Measurements from ENCODE around the gene SLC38A4. TPM values are rescaled to one million over a fixed set of nuclear protein-coding genes. Genes with fewer than 3 reads are reported as not detected.

SLC38A4 gene
- total and polyA plus RNA-seq, 9 of the 15 experiments (the other 6 are each of a cell fraction or from before 2014, with no cell fraction given), result 0.16 TPM; not detected in 8

DNA sequence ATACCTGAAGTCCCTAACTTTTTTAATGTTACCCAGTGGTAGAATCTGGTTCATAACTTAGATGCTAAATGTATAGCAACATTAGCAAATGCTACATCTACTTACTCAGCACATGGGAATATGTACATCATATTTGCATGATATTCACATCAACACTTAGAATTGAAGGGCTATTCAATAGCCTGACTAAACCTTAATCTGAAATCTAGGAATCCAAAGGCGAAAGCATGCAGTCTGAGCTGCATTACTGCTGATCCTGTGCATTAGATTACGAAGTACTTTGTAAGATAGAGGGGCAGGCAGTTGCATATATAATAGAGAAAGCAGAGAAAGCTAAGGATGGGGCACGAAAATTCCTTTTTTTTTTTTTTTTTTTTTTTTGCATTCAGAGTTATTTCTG is 40.4 kb downstream of the SLC38A4 start (continued):
- TF ChIP-seq RAD51 (IDR thresholded peaks at IDR 0.05; ENCODE audit: borderline replicate concordance, low read depth) (no peak), SIN3A (IDR thresholded peaks at IDR 0.05; ENCODE audit: borderline replicate concordance in 2 of 2, control insufficient read depth in 1 of 2, low read depth in 2 of 2, low read length in 2 of 2) (no peak)

- Histone ChIP-seq H3K9me1 (ENCODE audit: control insufficient read depth, insufficient read depth, low read length) (no peaks in the 10 kb centered on the region), H3K4me3 (no peak overlapping the region), H3K9ac (ENCODE audit: insufficient read depth in 1 of 2, low read depth in 2 of 2, low read length in 2 of 2) (no peak overlapping the region), H3K4me2 (ENCODE audit: insufficient read depth, low read length) (no peak overlapping the region), H2AFZ (ENCODE audit: low read depth, low read length) (no peak overlapping the region), H3K27ac (ENCODE audit: extremely low read depth, low read depth, low read length) (no peak overlapping the region), H3K36me3 (ENCODE audit: control insufficient read depth, insufficient read depth, low read length) (no peaks in the 10 kb centered on the region), H3K9me3 (replicated peaks; ENCODE audit: control insufficient read depth, insufficient read depth, low read depth, low read length) (no peaks in the 10 kb centered on the region), H4K20me1 (replicated peaks; ENCODE audit: control insufficient read depth, insufficient read depth, low read length) (no peaks in the 10 kb centered on the region), H3K27me3 (ENCODE audit: control insufficient read depth in 2 of 2, insufficient read depth in 2 of 2, low read length in 2 of 2) (no peaks in the 10 kb centered on the region), H3K79me2 (ENCODE audit: control insufficient read depth, insufficient read depth, low read length) (no peaks in the 10 kb centered on the region), H3K4me1 (replicated peaks in 1 of 2; ENCODE audit: control insufficient read depth in 2 of 2, insufficient read depth in 2 of 2, low read length in 2 of 2) (no peaks in the 10 kb centered on the region)
- no TSS peak for BruUV-seq (replicated peaks)
- ATAC-seq (no peak), DNase-seq (ENCODE audit: extremely low read depth in 1 of 4, low spot score in 3 of 4) (no peak), FAIRE-seq (no peak)
- ChIA-PET POLR2A (no interaction called here), CTCF (ENCODE audit: low intra/inter-chr PET ratio) (no interaction called here)
- WGBS (ENCODE audit: insufficient coverage, low coverage, missing lambda C conversion rate), result 0% methylated on average over 5 of the region's 5 CpGs
- intact Hi-C loops (cut with micrococcal nuclease) (no loop called here), in situ Hi-C loops (cut with MboI) (no loop called here)
- no peak for TF ChIP-seq ZNF232 (CRISPR knock-in tag; IDR thresholded peaks at IDR 0.05)
- TF ChIP-seq, protein P1, sequence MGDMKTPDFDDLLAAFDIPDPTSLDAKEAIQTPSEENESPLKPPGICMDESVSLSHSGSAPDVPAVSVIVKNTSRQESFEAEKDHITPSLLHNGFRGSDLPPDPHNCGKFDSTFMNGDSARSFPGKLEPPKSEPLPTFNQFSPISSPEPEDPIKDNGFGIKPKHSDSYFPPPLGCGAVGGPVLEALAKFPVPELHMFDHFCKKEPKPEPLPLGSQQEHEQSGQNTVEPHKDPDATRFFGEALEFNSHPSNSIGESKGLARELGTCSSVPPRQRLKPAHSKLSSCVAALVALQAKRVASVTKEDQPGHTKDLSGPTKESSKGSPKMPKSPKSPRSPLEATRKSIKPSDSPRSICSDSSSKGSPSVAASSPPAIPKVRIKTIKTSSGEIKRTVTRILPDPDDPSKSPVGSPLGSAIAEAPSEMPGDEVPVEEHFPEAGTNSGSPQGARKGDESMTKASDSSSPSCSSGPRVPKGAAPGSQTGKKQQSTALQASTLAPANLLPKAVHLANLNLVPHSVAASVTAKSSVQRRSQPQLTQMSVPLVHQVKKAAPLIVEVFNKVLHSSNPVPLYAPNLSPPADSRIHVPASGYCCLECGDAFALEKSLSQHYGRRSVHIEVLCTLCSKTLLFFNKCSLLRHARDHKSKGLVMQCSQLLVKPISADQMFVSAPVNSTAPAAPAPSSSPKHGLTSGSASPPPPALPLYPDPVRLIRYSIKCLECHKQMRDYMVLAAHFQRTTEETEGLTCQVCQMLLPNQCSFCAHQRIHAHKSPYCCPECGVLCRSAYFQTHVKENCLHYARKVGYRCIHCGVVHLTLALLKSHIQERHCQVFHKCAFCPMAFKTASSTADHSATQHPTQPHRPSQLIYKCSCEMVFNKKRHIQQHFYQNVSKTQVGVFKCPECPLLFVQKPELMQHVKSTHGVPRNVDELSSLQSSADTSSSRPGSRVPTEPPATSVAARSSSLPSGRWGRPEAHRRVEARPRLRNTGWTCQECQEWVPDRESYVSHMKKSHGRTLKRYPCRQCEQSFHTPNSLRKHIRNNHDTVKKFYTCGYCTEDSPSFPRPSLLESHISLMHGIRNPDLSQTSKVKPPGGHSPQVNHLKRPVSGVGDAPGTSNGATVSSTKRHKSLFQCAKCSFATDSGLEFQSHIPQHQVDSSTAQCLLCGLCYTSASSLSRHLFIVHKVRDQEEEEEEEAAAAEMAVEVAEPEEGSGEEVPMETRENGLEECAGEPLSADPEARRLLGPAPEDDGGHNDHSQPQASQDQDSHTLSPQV (IDR thresholded peaks at IDR 0.05), result no peak
- no peak for TF ChIP-seq CGGBP1 (CRISPR knock-in tag; IDR thresholded peaks at IDR 0.05)
- TF ChIP-seq, protein P2, sequence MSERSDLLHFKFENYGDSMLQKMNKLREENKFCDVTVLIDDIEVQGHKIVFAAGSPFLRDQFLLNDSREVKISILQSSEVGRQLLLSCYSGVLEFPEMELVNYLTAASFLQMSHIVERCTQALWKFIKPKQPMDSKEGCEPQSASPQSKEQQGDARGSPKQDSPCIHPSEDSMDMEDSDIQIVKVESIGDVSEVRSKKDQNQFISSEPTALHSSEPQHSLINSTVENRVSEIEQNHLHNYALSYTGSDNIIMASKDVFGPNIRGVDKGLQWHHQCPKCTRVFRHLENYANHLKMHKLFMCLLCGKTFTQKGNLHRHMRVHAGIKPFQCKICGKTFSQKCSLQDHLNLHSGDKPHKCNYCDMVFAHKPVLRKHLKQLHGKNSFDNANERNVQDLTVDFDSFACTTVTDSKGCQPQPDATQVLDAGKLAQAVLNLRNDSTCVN (CRISPR knock-in tag; IDR thresholded peaks at IDR 0.05), result no peak
- no peak for TF ChIP-seq MXI1 (IDR thresholded peaks at IDR 0.05; ENCODE audit: low read depth, low read length)
- no peak for TF ChIP-seq HDAC8 (tag; IDR thresholded peaks at IDR 0.05)
- TF ChIP-seq NCOA2 (IDR thresholded peaks at IDR 0.05; ENCODE audit: partially characterized antibody in 2 of 2), result no peak
- TF ChIP-seq ZNF584 (CRISPR knock-in tag; IDR thresholded peaks at IDR 0.05; ENCODE audit: low read depth), result no peak
- no peak for TF ChIP-seq RAD21 (CRISPR knock-in tag; conservative IDR thresholded peaks at IDR 0.05 in 1 of 2, IDR thresholded peaks at IDR 0.05 in 1 of 2)
- TF ChIP-seq RBM14 (IDR thresholded peaks at IDR 0.05; ENCODE audit: borderline replicate concordance, insufficient read depth, low read depth, low read length), result no peak
- TF ChIP-seq DMBX1 (CRISPR knock-in tag; IDR thresholded peaks at IDR 0.05; ENCODE audit: borderline replicate concordance), result no peak
- no peak for TF ChIP-seq NR2C1 (IDR thresholded peaks at IDR 0.05)
- no peak for TF ChIP-seq NR2C1 (tag; IDR thresholded peaks at IDR 0.05)
- no peak for TF ChIP-seq FOXJ3 (CRISPR knock-in tag; IDR thresholded peaks at IDR 0.05)
- no peak for TF ChIP-seq RFX7 (CRISPR knock-in tag; IDR thresholded peaks at IDR 0.05)
Observed at GRCh38 chr12:46783871-46784270, 41.9 kb downstream of the SLC38A4 start.
